ENCODE data around the gene KLHL29.

GRCh38 chr2:23556929-23557328, 171.9 kb downstream of the KLHL29 start:
- TF ChIP-seq, protein P1, sequence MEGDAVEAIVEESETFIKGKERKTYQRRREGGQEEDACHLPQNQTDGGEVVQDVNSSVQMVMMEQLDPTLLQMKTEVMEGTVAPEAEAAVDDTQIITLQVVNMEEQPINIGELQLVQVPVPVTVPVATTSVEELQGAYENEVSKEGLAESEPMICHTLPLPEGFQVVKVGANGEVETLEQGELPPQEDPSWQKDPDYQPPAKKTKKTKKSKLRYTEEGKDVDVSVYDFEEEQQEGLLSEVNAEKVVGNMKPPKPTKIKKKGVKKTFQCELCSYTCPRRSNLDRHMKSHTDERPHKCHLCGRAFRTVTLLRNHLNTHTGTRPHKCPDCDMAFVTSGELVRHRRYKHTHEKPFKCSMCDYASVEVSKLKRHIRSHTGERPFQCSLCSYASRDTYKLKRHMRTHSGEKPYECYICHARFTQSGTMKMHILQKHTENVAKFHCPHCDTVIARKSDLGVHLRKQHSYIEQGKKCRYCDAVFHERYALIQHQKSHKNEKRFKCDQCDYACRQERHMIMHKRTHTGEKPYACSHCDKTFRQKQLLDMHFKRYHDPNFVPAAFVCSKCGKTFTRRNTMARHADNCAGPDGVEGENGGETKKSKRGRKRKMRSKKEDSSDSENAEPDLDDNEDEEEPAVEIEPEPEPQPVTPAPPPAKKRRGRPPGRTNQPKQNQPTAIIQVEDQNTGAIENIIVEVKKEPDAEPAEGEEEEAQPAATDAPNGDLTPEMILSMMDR (IDR thresholded peaks at IDR 0.05; ENCODE audit: borderline replicate concordance, extremely low read depth, low read length, poor library complexity, severe bottlenecking): no peak
- no peak for TF ChIP-seq EZH2 (IDR thresholded peaks at IDR 0.05; ENCODE audit: borderline replicate concordance, low read depth, low read length, severe bottlenecking)

Measured in DND-41 (cell line).